IMR-90 (cell line): ENCODE measurements around the gene ARHGAP31. TPM values are rescaled to one million over a fixed set of nuclear protein-coding genes. Genes with fewer than 3 reads are reported as not detected.

Source experiments
- ATAC-seq: fragments of 200-7000 bp; cut with Tn5 transposase; 2 replicates; pipeline ENCODE4 v1.9.1; 2020; ENCODE audit warnings: low read depth, mild to moderate bottlenecking, moderate library complexity
- BruUV-seq: library from RNA; stranded (reverse); fragments of 400-500 nt; replicated peaks from 2 replicates; lab custom pipeline; 2021; lab: Mats Ljungman, UMichigan
- CTCF ChIA-PET: fragments of 300-600 bp; formaldehyde crosslinking; extraction: SDS; loops from one replicate; lab custom pipeline; 2021; ENCODE audit warnings: antibody characterized with exemption; lab: Yijun Ruan, JAX
- POLR2A ChIA-PET: fragments of 300-600 bp; sonication (Branson Sonifier 250); formaldehyde crosslinking; loops from one replicate; lab custom pipeline; 2022; ENCODE audit warnings: antibody characterized with exemption; ENCODE audit not compliant: unreplicated experiment; lab: Charles Lee
- DNase-seq: peaks from one replicate; pipeline ENCODE4 v3.0.0; 2013
- H2AFZ ChIP-seq: replicated peaks from 2 replicates; pipeline ENCODE3; 2013; ENCODE audit warnings: low read length, mild to moderate bottlenecking; ENCODE audit not compliant: poor library complexity
- H2AK5ac ChIP-seq: 2 replicates; pipeline ENCODE4 v1.6.1; 2013; ENCODE audit warnings: low read depth, low read length, inconsistent platforms
- H2AK9ac ChIP-seq: replicated peaks from 2 replicates; pipeline ENCODE3; 2013; ENCODE audit warnings: mild to moderate bottlenecking, low read depth, low read length, moderate library complexity; ENCODE audit not compliant: poor library complexity
- H2BK120ac ChIP-seq: 2 replicates; pipeline ENCODE4 v1.6.1; 2013; ENCODE audit warnings: low read depth, low read length, inconsistent platforms
- H2BK15ac ChIP-seq: 3 replicates; pipeline ENCODE4 v1.6.1; 2013; ENCODE audit warnings: low read depth, low read length, inconsistent platforms
- H2BK20ac ChIP-seq: 2 replicates; pipeline ENCODE4 v1.6.1; 2013; ENCODE audit warnings: low read depth, mild to moderate bottlenecking, inconsistent platforms, low read length, moderate library complexity
- H2BK5ac ChIP-seq: 2 replicates; pipeline ENCODE4 v1.6.1; 2013; ENCODE audit warnings: mild to moderate bottlenecking, low read depth, low read length, inconsistent platforms; ENCODE audit not compliant: poor library complexity, severe bottlenecking
- H3K14ac ChIP-seq: replicated peaks from 2 replicates; pipeline ENCODE4 v1.6.1; 2013; ENCODE audit warnings: low read depth, low read length, inconsistent platforms
- H3K18ac ChIP-seq: 2 replicates; pipeline ENCODE4 v1.6.1; 2013; ENCODE audit warnings: low read depth, low read length, control low read depth
- H3K23ac ChIP-seq: 2 replicates; pipeline ENCODE4 v1.6.1; 2013; ENCODE audit warnings: low read depth, low read length, inconsistent platforms
- H3K27ac ChIP-seq: 2 replicates; pipeline ENCODE4 v1.5.1; 2013; ENCODE audit warnings: mild to moderate bottlenecking, control low read depth, low read length; ENCODE audit not compliant: insufficient read depth
- H3K27me3 ChIP-seq: 2 replicates; pipeline ENCODE4 v1.6.1; 2013; ENCODE audit warnings: low read length; ENCODE audit not compliant: control insufficient read depth, insufficient read depth
- H3K36me3 ChIP-seq: 2 replicates; pipeline ENCODE4 v1.6.1; 2013; ENCODE audit warnings: low read length, mixed read lengths; ENCODE audit not compliant: control insufficient read depth, insufficient read depth
- H3K4ac ChIP-seq: 2 replicates; pipeline ENCODE4 v1.6.1; 2013; ENCODE audit warnings: low read depth, low read length, inconsistent platforms
- H3K4me1 ChIP-seq: 2 replicates; pipeline ENCODE4 v1.6.1; 2013; ENCODE audit warnings: low read length, mixed read lengths; ENCODE audit not compliant: control insufficient read depth, insufficient read depth
- H3K4me2 ChIP-seq: 2 replicates; pipeline ENCODE4 v1.6.1; 2013; ENCODE audit warnings: low read depth, mild to moderate bottlenecking, control low read depth, low read length, moderate library complexity
- H3K4me3 ChIP-seq: 2 replicates; pipeline ENCODE4 v1.5.1; 2013; ENCODE audit warnings: low read depth, mild to moderate bottlenecking, control low read depth, low read length, moderate library complexity; ENCODE audit not compliant: insufficient read depth
- H3K56ac ChIP-seq: 2 replicates; pipeline ENCODE4 v1.6.1; 2013; ENCODE audit warnings: low read length, inconsistent platforms; ENCODE audit not compliant: insufficient read depth; ENCODE audit errors: extremely low read depth
- H3K79me1 ChIP-seq, 2 experiments: 2 replicates each; pipeline ENCODE4 v1.6.1; 2013; ENCODE audit warnings: low read length in 2 of 2, inconsistent platforms in 1 of 2, low read depth in 1 of 2
- H3K9ac ChIP-seq: 2 replicates; pipeline ENCODE4 v1.6.1; 2013; ENCODE audit warnings: low read depth, low read length, control low read depth
- H3K9me1 ChIP-seq: 2 replicates; pipeline ENCODE4 v1.6.1; 2013; ENCODE audit warnings: low read length, inconsistent platforms; ENCODE audit not compliant: insufficient read depth
- H3K9me3 ChIP-seq: 2 replicates; pipeline ENCODE4 v1.6.1; 2013; ENCODE audit warnings: low read length; ENCODE audit not compliant: control insufficient read depth, insufficient read depth
- H4K20me1 ChIP-seq: 2 replicates; pipeline ENCODE4 v1.6.1; 2013; ENCODE audit warnings: low read length, inconsistent platforms; ENCODE audit not compliant: insufficient read depth
- H4K5ac ChIP-seq: 2 replicates; pipeline ENCODE4 v1.6.1; 2013; ENCODE audit warnings: mild to moderate bottlenecking, low read depth, low read length, control low read depth
- H4K8ac ChIP-seq, 2 experiments: 2 replicates each; pipeline ENCODE4 v1.6.1; 2013; ENCODE audit warnings: low read depth in 2 of 2, low read length in 2 of 2, control low read depth in 1 of 2, inconsistent platforms in 1 of 2
- H4K91ac ChIP-seq: 2 replicates; pipeline ENCODE4 v1.6.1; 2013; ENCODE audit warnings: low read depth, low read length, inconsistent platforms; ENCODE audit not compliant: insufficient read depth
- RFX5 ChIP-seq: IDR thresholded peaks from 2 replicates; pipeline ENCODE4 v1.8.0; 2012; ENCODE audit warnings: low read depth, mild to moderate bottlenecking, low read length, moderate library complexity
- WGBS, 2 experiments: methylation state at CpG; one replicate each; pipeline versions ENCODE4 v1.1.5 to v1.1.7; 2013; ENCODE audit warnings: missing lambda C conversion rate in 2 of 2; ENCODE audit not compliant: insufficient read length in 1 of 2; ENCODE audit errors: extremely low coverage in 2 of 2; 5-methylcytosine and 5-hydroxymethylcytosine counted together
- dilution Hi-C: fragments of 300-500 bp; cut with HindIII; formaldehyde crosslinking; loops from one replicate; pipeline ENCODE4 v1.14.3; 2018; ENCODE audit warnings: low sequenced_read_pairs; ENCODE audit not compliant: unreplicated experiment
- in situ Hi-C: fragments of 300-500 bp; cut with MboI; formaldehyde crosslinking; loops from 3 replicates; pipeline ENCODE4 v1.14.3; 2019; ENCODE audit warnings: low sequenced_read_pairs, inconsistent platforms, mixed read lengths
- intact Hi-C: fragments of 100-400 bp; cut with micrococcal nuclease; formaldehyde crosslinking; loops from 2 replicates; pipeline ENCODE4 v1.10.0; 2022
- polyA plus RNA-seq, 3 experiments: library from polyadenylated mRNA; depleted of rRNA; stranded (reverse); fragments of >200 nt; gene quantifications; 2 replicates each; pipeline ENCODE4 v1.2.3, GENCODE V29; 2012; ENCODE audit warnings: low replicate concordance in 1 of 3
- total RNA-seq: library from RNA; depleted of rRNA; stranded (reverse); fragments of >200 nt; gene quantifications from 2 replicates; pipeline ENCODE4 v1.2.3, GENCODE V29; 2012
- TF ChIP-seq, protein P1 (sequence below): fragments of 150-350 bp; IDR thresholded peaks from 2 replicates; pipeline ENCODE4 v1.6.1; 2016; ENCODE audit warnings: low read depth, mild to moderate bottlenecking, low read length, moderate library complexity, borderline replicate concordance

ARHGAP31 gene
- total and polyA plus RNA-seq, 2 of the 4 experiments (the other 2 are of a cell fraction), result 6.6 to 7.7 TPM

DNA sequence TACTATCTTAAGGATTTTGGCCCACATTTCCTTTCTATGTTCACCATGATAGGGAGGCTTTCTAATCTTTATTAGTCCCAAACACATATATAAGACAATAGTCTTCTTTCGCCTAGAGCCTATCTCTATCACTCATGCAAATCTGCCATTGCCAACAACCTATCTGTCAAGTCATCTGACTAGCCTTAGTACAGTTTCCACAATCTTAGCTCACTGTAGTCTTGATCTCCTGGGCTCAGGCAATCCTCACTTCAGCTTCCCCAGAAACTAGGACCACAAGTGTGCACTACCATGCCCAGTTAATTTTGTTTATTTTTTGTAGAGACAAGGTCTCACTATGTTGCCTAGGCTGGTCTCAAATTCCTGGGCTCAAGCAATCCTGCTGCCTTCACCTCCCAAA is 162.3 kb downstream of the ARHGAP31 start:
- Histone ChIP-seq H2AK9ac (no peak overlapping the region), H2BK15ac (no peak overlapping the region), H3K36me3 (peaks cover 31% of the 10 kb centered on the region), H3K14ac (no peak overlapping the region), H3K79me1 (peaks cover 31 to 34% of the 10 kb centered on the region in 2 experiments), H3K4ac (no peak overlapping the region), H4K91ac (no peak overlapping the region), H2BK20ac (no peak overlapping the region), H3K18ac (no peak overlapping the region), H2BK5ac (no peak overlapping the region), H4K5ac (no peak overlapping the region), H3K23ac (no peak overlapping the region), H3K9me3 (no peaks in the 10 kb centered on the region), H3K56ac (no peak overlapping the region), H3K27ac (no peak overlapping the region), H3K27me3 (no peaks in the 10 kb centered on the region), H3K4me2 (no peak overlapping the region), H3K9ac (no peak overlapping the region), H2AK5ac (no peak overlapping the region), H3K4me1 (no peaks in the 10 kb centered on the region), H4K20me1 (peaks cover 21% of the 10 kb centered on the region; the same call in 1 of the 2 replicates), H2BK120ac (no peak overlapping the region), H3K9me1 (peaks cover 4% of the 10 kb centered on the region; the same call in 1 of the 2 replicates), H4K8ac (no peak overlapping the region), H3K4me3 (no peak overlapping the region), H2AFZ (no peak overlapping the region)
- intact Hi-C loops, result no loop called here
- in situ Hi-C loops, result no loop called here
- CTCF ChIA-PET, result interaction anchor here (0.5 kb wide), 1 partner anchor 175 kb away, joined by 4 read pairs; no protein-coding TSS in a partner anchor
- dilution Hi-C loops, result no loop called here
- no peak for DNase-seq
- no TSS peak for BruUV-seq
- POLR2A ChIA-PET, result no interaction called here
- ATAC-seq, result no peak
- TF ChIP-seq RFX5, result no peak
- TF ChIP-seq, protein P1, sequence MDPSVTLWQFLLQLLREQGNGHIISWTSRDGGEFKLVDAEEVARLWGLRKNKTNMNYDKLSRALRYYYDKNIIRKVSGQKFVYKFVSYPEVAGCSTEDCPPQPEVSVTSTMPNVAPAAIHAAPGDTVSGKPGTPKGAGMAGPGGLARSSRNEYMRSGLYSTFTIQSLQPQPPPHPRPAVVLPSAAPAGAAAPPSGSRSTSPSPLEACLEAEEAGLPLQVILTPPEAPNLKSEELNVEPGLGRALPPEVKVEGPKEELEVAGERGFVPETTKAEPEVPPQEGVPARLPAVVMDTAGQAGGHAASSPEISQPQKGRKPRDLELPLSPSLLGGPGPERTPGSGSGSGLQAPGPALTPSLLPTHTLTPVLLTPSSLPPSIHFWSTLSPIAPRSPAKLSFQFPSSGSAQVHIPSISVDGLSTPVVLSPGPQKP, result no peak
- no CpG with 5 or more reads among the region's 1 CpG for WGBS, 2 experiments
